NCI-H748 (cell line): Measurements from ENCODE around the gene KDM1B.
A peak's percentile ranks its signal among the peaks of the same experiment; 100 is the strongest.
"Not testable (repeated sequence)": the region's sequence is repeated elsewhere in the genome, so short reads cannot be mapped to it uniquely, and the experiment has no call there.

Source experiments
- DNase-seq: peaks from one replicate; lab custom pipeline; 2025; ENCODE audit not compliant: unreplicated experiment; lab: John Stamatoyannopoulos, UW

Gene KDM1B

GRCh38 chr6:18148304-18149025, 6.8 kb upstream of the KDM1B start:
- no peak for DNase-seq

- DNase-seq = not testable (repeated sequence)
Measured at GRCh38 chr6:18151391-18151790, 3.8 kb upstream of the KDM1B start.

GRCh38 chr6:18151801-18152200, 3.4 kb upstream of the KDM1B start:
- no peak for DNase-seq

GRCh38 chr6:18153311-18153703, 1.9 kb upstream of the KDM1B start:
- DNase-seq = no peak

- peak; percentile 99 for DNase-seq
Measured at GRCh38 chr6:18154507-18155149, 594 bp upstream of the KDM1B start, which contains the start of gene TPMT. Gene TPMT, minus strand, starts transcription at chr6:18155077. Its CDS starts 5,950 bp downstream, at chr6:18149127.

GRCh38 chr6:18155864-18156421, 721 bp downstream of the KDM1B start:
- DNase-seq = peak; percentile 95

GRCh38 chr6:18160911-18161310, 5.7 kb downstream of the KDM1B start:
- no peak for DNase-seq

- DNase-seq = no peak
Measured at GRCh38 chr6:18161431-18161830, 6.2 kb downstream of the KDM1B start.

- DNase-seq = no peak
Measured at GRCh38 chr6:18162401-18162800, 7.2 kb downstream of the KDM1B start.

GRCh38 chr6:18165751-18166150, 10.5 kb downstream of the KDM1B start:
- DNase-seq = no peak

- DNase-seq = no peak
Measured at GRCh38 chr6:18166312-18167036, 11.3 kb downstream of the KDM1B start.

- no peak for DNase-seq
Measured at GRCh38 chr6:18168264-18168663, 13.0 kb downstream of the KDM1B start.

- no peak for DNase-seq
Measured at GRCh38 chr6:18171871-18172270, 16.6 kb downstream of the KDM1B start.

GRCh38 chr6:18176198-18176597, 21.0 kb downstream of the KDM1B start:
- DNase-seq = not testable (repeated sequence)

- peak; percentile 67 for DNase-seq
Measured at GRCh38 chr6:18177286-18177965, 22.2 kb downstream of the KDM1B start.

- no peak for DNase-seq
Measured at GRCh38 chr6:18178960-18179615, 23.9 kb downstream of the KDM1B start.

GRCh38 chr6:18179770-18180356, 24.6 kb downstream of the KDM1B start:
- no peak for DNase-seq

GRCh38 chr6:18182568-18182967, 27.3 kb downstream of the KDM1B start:
- DNase-seq = no peak

GRCh38 chr6:18183766-18184165, 28.5 kb downstream of the KDM1B start:
- no peak for DNase-seq

GRCh38 chr6:18185624-18186023, 30.4 kb downstream of the KDM1B start:
- no peak for DNase-seq
